NCI-H748 (cell line): ENCODE measurements around the gene ARHGAP18.

Experiments used
- DNase-seq: peaks from one replicate; lab custom pipeline; 2025; ENCODE audit not compliant: unreplicated experiment; lab: John Stamatoyannopoulos, UW

Gene ARHGAP18

GRCh38 chr6:129695373-129696027, 14.5 kb downstream of the ARHGAP18 start:
- DNase-seq = no peak

GRCh38 chr6:129694036-129694435, 15.9 kb downstream of the ARHGAP18 start:
- no peak for DNase-seq

DNA sequence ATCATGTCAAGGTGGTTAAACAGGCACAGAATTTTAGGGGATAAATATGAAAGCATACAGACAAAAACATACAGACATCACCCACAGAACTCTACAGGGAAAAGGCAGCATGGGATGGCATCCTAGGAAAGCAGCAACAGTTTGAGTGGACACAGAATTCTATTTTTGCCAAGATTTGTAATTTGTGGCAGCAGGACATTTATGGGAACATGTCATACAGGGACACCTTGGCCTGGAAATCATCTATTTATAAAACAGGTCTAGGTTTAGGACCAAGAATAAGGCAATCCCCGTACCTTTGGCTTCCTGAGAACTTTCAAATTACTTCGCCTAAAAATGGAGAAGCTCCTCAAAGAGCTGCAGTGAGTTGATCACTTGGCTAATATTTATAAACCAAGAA, 17.5 kb downstream of the ARHGAP18 start:
- DNase-seq = no peak

DNA sequence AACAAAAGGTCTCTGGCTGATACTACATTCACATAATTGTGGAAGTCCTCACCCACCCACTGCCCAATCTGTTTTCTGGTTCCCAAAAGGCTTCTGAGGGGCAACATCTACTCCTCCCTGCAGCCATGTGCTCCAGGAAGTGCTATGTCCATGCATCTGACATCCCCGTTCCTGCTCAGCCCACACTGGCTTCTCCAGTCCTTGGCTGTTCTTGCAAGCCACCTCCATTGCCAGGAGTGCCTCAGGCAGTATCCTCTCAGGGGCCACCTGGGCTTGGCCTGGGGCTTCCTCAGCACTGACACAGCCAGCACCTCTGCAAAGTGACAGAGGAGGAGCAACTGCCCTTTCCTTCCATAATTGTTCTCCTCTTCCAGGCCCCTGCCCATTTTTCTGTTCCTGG, 18.3 kb downstream of the ARHGAP18 start:
- DNase-seq = no peak

GRCh38 chr6:129691043-129691640, 18.8 kb downstream of the ARHGAP18 start:
- DNase-seq = no peak

DNA sequence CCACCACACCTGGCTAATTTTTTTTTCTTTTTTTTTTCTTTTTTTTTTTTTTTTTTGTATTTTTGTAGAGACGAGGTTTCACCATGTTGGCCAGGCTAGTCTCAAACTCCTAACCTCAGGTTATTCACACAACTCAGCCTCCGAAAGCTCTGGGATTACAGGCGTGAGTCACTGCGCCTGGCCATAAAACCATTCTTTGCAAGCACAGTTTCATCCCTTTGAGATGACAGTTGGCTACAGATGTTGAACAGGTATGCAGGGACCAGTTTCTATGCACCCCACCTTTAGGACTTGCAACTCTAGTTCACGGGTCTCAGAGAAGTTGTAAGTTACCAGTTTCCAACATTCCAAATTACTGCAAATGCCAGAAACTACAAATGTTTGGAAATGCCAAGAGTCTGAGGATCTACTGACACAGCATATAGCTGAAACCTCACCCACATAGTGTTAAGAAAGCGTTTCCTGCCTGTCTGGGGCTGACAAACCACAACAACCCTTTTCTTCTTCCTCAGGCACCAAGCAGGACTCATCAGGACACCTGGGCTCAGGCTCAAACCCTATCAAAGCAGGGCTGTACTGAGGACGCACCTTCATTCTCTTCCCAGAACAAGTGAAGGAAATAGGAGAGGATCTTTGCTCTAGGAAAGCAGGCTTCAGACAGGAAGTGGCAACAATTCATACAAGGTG, 22.9 kb downstream of the ARHGAP18 start:
- no peak for DNase-seq

- DNase-seq = no peak
Measured at GRCh38 chr6:129685662-129686031, 24.3 kb downstream of the ARHGAP18 start.

DNA sequence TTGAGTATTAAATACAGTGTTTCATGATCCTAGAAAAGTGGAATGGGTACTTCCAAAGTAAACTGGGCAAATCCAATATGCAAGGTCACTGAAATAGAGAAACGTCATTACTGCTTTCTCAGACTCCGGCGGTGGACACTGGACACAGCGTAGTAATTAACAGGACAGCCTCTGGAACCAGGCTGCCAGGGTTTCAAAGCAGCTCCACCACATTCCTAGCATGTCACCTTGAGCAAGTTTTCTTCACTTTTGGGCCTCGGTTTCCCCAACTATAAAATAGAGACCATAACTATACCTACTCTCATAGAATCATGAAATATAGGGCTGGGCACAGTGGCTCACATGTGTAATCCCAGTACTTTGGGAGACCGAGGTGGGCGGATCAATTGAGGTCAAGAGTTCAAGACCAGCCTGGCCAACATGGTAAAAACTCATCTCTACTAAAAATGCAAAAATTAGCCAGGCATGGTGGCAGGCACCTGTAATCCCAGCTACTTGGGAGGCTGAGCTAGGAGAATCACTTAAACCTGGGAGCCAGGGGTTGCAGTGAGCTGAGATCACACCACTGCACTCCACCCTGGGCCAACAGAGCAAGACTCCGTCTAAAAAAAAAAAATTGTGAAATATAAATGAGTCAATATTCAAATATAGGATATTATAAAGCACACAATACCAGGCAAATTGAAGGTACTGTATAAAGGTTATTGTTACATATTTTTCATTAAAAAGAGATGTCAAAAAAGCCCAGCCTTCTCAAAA, 24.9 kb downstream of the ARHGAP18 start:
- DNase-seq = no peak

GRCh38 chr6:129684323-129684884, 25.6 kb downstream of the ARHGAP18 start:
- no peak for DNase-seq

DNA sequence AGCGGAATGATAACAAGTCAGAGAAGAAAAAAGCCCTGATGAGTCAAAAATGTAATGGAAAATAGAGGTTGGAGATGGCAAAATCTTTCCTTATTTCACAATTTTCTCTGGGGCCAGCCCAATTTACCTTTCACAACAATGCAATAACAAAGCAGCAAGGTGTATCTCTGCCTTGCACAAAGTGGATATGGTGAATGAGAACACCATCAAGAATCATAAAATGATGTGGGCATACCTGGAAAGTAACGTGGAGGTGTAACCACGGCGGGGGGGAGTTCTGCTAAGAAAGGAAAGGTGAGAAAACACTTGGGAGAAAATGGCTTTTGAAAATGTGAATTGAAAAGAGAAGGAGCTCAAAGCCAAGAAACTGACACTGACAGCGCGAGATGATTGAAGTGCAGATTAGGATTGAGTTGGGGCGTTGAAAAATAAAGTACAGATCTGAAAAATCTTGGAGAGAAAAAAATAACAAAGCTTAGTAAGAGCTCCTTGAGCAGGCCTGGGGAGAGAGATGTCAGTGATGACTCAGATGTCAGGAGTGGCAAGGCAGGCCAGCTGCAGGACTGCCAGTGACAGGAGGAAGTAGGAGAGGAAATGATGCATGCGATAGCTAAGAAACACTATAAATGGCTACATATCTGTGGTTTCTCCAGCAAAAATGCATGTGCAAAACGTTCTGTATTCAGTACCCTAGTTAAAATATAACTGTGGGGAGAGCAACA, 26.2 kb downstream of the ARHGAP18 start:
- DNase-seq = no peak

- no peak for DNase-seq
Measured at GRCh38 chr6:129681913-129682205, 28.1 kb downstream of the ARHGAP18 start.

DNA sequence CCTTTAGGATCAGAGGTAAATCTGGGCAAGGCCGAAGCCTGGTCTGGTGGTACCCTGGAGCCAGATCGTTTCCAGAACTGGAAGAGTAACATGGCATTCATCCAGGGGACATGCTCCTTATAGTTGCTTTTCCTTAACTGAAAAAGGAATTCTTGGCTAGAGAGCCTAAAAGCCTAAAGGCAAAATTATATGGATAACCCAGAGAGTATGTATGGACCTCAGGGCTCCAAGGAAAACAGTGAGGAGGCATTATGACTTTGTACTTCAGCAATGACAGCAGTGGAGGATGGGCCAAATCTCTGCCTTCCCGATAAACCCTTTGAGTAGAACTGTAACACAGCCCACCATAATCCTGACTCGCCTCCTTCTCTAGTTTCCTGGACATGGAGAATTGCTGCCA, 29.3 kb downstream of the ARHGAP18 start:
- DNase-seq = no peak

GRCh38 chr6:129679758-129680157, 30.2 kb downstream of the ARHGAP18 start:
- no peak for DNase-seq

DNA sequence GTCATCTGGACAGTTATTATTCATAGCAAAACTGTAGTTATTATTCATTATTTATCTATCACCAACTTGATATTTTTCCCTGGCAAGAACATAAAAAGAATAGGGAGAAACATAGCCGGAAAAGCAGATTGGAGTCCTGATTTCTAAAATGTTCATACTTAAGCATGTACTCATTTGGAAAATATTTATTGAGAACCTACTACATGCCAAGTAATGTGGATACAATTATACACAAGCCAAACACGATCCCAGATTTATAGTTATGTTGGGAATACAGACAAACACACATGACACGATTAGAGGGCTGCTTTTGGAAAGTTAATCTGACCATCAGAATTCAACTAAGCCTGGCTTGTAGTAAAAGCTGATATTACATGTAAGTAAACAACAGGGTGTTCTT, 30.7 kb downstream of the ARHGAP18 start:
- DNase-seq = no peak

DNA sequence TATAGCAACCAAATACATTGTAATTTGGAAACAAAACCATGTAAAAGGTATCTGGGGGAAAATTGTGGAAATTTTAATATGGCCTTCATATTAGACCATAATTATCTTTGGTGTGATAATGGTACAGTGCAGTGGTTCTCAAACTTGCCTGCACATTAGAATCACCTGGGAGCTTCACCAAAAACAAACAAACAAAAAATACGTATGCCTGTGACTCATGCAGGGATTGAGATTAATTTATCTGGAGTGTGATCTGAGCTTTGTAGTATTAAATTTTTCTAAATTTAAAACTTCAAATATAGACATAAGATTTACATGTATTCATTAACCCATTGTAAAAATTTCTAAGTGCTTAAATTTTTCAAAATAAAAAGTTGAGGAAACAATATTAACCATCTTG, 31.5 kb downstream of the ARHGAP18 start:
- DNase-seq = no peak

DNA sequence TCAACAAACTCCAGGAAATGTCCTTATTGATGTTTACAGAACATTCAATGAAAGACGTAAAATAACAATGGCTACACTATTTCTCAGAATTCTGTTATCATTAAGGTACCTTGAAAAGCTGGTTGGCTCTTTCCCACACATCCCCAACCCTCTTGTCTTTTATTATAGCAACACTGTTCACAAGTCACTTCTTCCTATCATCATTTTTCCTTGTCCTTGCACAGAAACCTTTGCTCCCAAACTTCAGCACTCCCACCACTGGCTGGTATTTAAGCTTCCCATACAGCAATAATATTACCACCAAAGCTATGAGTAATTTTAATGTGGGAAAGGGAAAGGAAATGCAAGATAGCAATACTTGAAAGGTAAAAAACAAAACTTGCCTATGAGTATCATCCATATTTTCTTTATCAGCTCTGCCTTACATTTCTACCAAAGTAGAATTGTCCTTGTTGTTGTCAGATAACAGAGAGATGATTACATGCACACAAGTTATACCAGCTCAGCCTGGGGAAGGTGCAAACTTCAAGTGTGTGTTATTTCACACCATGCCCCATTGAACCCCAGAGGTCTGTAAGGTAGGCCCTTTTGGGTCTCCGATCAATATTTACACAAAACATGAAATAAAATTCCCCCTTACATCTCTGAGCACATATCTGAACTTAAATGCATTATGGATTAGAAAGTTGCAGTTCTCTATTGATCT, 32.2 kb downstream of the ARHGAP18 start:
- DNase-seq = no peak

GRCh38 chr6:129675669-129676472, 34.1 kb downstream of the ARHGAP18 start:
- DNase-seq = no peak

- DNase-seq = no peak
Measured at GRCh38 chr6:129673748-129674147, 36.2 kb downstream of the ARHGAP18 start.

DNA sequence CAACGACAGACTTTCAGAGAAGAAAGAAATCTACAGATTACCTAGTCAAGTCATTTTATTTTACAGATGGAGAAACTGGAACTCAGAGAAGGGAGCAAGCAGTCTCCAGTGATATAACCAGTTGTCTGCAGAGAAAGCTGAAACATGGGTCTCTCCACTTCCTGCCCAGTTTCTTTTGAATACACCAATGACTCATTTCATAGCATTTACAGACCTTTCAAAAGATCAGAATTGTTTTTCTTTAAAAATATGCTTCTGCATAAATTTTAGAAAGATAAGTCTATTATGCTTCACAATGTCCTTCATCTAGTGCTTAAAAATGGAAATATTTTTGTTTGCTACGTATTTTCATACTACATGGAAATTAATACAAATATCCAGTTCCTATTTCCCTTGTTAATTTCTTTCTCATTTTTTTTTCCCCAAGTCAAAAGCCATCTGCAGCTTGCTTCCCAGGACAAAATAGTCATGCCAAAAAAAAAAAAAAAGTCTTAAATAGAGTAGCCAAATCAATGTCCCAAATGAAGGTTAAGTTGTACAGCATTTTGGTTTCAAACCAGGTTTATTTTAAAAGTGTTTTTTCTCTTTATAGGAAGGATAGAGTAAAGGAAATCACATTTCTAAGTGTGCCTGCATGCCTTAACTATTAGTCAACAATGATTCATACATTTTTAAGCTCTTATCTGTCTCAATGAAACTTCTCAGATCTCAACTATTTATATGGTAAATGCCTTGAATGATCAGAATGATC, 36.9 kb downstream of the ARHGAP18 start:
- DNase-seq = no peak
